ENCODE data around the gene SERTAD1.

GRCh38 chr19:40400559-40400958 is 25.2 kb downstream of the SERTAD1 start:
- TF ChIP-seq GATA2 (IDR thresholded peaks at IDR 0.05; ENCODE audit: low read depth, low read length), result no peak
- no peak for TF ChIP-seq GATA3 (IDR thresholded peaks at IDR 0.05; ENCODE audit: low read depth, low read length)
